ENCODE measurements around the gene PAX8.
"Not testable (repeated sequence)": the region's sequence is repeated elsewhere in the genome, so short reads cannot be mapped to it uniquely, and the experiment has no call there.

PAX8 gene

GRCh38 chr2:113278742-113279139 lies at the start of gene PAX8:
PAX8 (minus strand) TSS chr2:113278921; CDS start chr2:113278394, 527 bp downstream.
- H3K4me3 Mint-ChIP-seq = no peak within 1 kb of the TSS
- no peaks in the 10 kb centered on the region for H3K36me3 Mint-ChIP-seq
- peaks cover 5% of the 10 kb centered on the region for H3K4me1 Mint-ChIP-seq
- ATAC-seq = no peak
- DNase-seq (ENCODE audit: low spot score in 2 of 2) = no peak
- no peak within 1 kb of the TSS for H3K27ac Mint-ChIP-seq
- H3K9me3 Mint-ChIP-seq = no peaks in the 10 kb centered on the region

GRCh38 chr2:113328043-113328442 lies 49.3 kb upstream of the PAX8 start:
- no peak for DNase-seq (ENCODE audit: low spot score in 2 of 2)
- no peak for ATAC-seq
- H3K4me1 Mint-ChIP-seq = peaks cover 18% of the 10 kb centered on the region
- no peak overlapping the region for H3K27ac Mint-ChIP-seq
- H3K4me3 Mint-ChIP-seq = no peak overlapping the region
- no peaks in the 10 kb centered on the region for H3K9me3 Mint-ChIP-seq
- H3K36me3 Mint-ChIP-seq = no peaks in the 10 kb centered on the region

- peak overlapping the region; percentile 64 for H3K4me3 Mint-ChIP-seq
- not testable (repeated sequence) for DNase-seq (ENCODE audit: low spot score in 2 of 2); H3K27ac Mint-ChIP-seq; H3K9me3 Mint-ChIP-seq; ATAC-seq; H3K36me3 Mint-ChIP-seq
- H3K4me1 Mint-ChIP-seq = peaks cover 18% of the 10 kb centered on the region
Observed at GRCh38 chr2:113325161-113325731, 46.5 kb upstream of the PAX8 start.

GRCh38 chr2:113324684-113325160 lies 46.0 kb upstream of the PAX8 start:
- H3K27ac Mint-ChIP-seq = no peak overlapping the region
- H3K36me3 Mint-ChIP-seq = no peaks in the 10 kb centered on the region
- ATAC-seq (peak; percentile 57), DNase-seq (ENCODE audit: low spot score in 2 of 2) (no peak)
- H3K4me3 Mint-ChIP-seq = peak overlapping the region; percentile 64
- H3K4me1 Mint-ChIP-seq = peaks cover 18% of the 10 kb centered on the region
- H3K9me3 Mint-ChIP-seq = no peaks in the 10 kb centered on the region

GRCh38 chr2:113323129-113323528 lies 44.4 kb upstream of the PAX8 start:
- not testable (repeated sequence) for H3K9me3 Mint-ChIP-seq; H3K4me3 Mint-ChIP-seq; ATAC-seq; H3K27ac Mint-ChIP-seq; DNase-seq (ENCODE audit: low spot score in 2 of 2); H3K36me3 Mint-ChIP-seq
- peaks cover 13% of the 10 kb centered on the region for H3K4me1 Mint-ChIP-seq

GRCh38 chr2:113320106-113320505 lies 41.4 kb upstream of the PAX8 start:
- not testable (repeated sequence) for H3K27ac Mint-ChIP-seq; H3K9me3 Mint-ChIP-seq; DNase-seq (ENCODE audit: low spot score in 2 of 2); H3K4me1 Mint-ChIP-seq; ATAC-seq; H3K4me3 Mint-ChIP-seq; H3K36me3 Mint-ChIP-seq

GRCh38 chr2:113318941-113319340 lies 40.2 kb upstream of the PAX8 start:
- not testable (repeated sequence) for H3K9me3 Mint-ChIP-seq; H3K36me3 Mint-ChIP-seq; H3K4me3 Mint-ChIP-seq; H3K4me1 Mint-ChIP-seq; DNase-seq (ENCODE audit: low spot score in 2 of 2); H3K27ac Mint-ChIP-seq; ATAC-seq

GRCh38 chr2:113316085-113316484 lies 37.4 kb upstream of the PAX8 start:
- no peaks in the 10 kb centered on the region for H3K9me3 Mint-ChIP-seq
- no peak overlapping the region for H3K27ac Mint-ChIP-seq
- ATAC-seq (peak; percentile 88), DNase-seq (ENCODE audit: low spot score in 2 of 2) (no peak)
- H3K36me3 Mint-ChIP-seq = no peaks in the 10 kb centered on the region
- H3K4me1 Mint-ChIP-seq = no peaks in the 10 kb centered on the region
- H3K4me3 Mint-ChIP-seq = no peak overlapping the region

- not testable (repeated sequence) for H3K4me1 Mint-ChIP-seq; DNase-seq (ENCODE audit: low spot score in 2 of 2); H3K9me3 Mint-ChIP-seq; H3K4me3 Mint-ChIP-seq; ATAC-seq; H3K27ac Mint-ChIP-seq; H3K36me3 Mint-ChIP-seq
Observed at GRCh38 chr2:113314663-113315062, 35.9 kb upstream of the PAX8 start.

- not testable (repeated sequence) for H3K4me1 Mint-ChIP-seq; H3K9me3 Mint-ChIP-seq; H3K27ac Mint-ChIP-seq; DNase-seq (ENCODE audit: low spot score in 2 of 2); H3K4me3 Mint-ChIP-seq; H3K36me3 Mint-ChIP-seq; ATAC-seq
Observed at GRCh38 chr2:113314176-113314575, 35.5 kb upstream of the PAX8 start.

GRCh38 chr2:113311781-113312180 lies 33.1 kb upstream of the PAX8 start:
- ATAC-seq; H3K4me1 Mint-ChIP-seq; H3K4me3 Mint-ChIP-seq; H3K9me3 Mint-ChIP-seq; H3K36me3 Mint-ChIP-seq; DNase-seq (ENCODE audit: low spot score in 2 of 2); H3K27ac Mint-ChIP-seq: not testable (repeated sequence)

- H3K9me3 Mint-ChIP-seq; H3K4me1 Mint-ChIP-seq; DNase-seq (ENCODE audit: low spot score in 2 of 2); H3K27ac Mint-ChIP-seq; H3K4me3 Mint-ChIP-seq; H3K36me3 Mint-ChIP-seq: not testable (repeated sequence)
- peak; percentile 46 for ATAC-seq
Observed at GRCh38 chr2:113311191-113311590, 32.5 kb upstream of the PAX8 start.

- no peaks in the 10 kb centered on the region for H3K36me3 Mint-ChIP-seq
- no peak overlapping the region for H3K27ac Mint-ChIP-seq
- ATAC-seq (no peak), DNase-seq (ENCODE audit: low spot score in 2 of 2) (no peak)
- H3K9me3 Mint-ChIP-seq = no peaks in the 10 kb centered on the region
- no peak overlapping the region for H3K4me3 Mint-ChIP-seq
- no peaks in the 10 kb centered on the region for H3K4me1 Mint-ChIP-seq
Observed at GRCh38 chr2:113309655-113310387, 31.1 kb upstream of the PAX8 start.

- H3K36me3 Mint-ChIP-seq; H3K27ac Mint-ChIP-seq; ATAC-seq; H3K4me3 Mint-ChIP-seq; H3K9me3 Mint-ChIP-seq; DNase-seq (ENCODE audit: low spot score in 2 of 2); H3K4me1 Mint-ChIP-seq: not testable (repeated sequence)
Observed at GRCh38 chr2:113308784-113309183, 30.1 kb upstream of the PAX8 start.

- ATAC-seq; H3K9me3 Mint-ChIP-seq; H3K27ac Mint-ChIP-seq; H3K36me3 Mint-ChIP-seq; DNase-seq (ENCODE audit: low spot score in 2 of 2); H3K4me3 Mint-ChIP-seq; H3K4me1 Mint-ChIP-seq: not testable (repeated sequence)
Observed at GRCh38 chr2:113306207-113306606, 27.5 kb upstream of the PAX8 start.

GRCh38 chr2:113305749-113306148 lies 27.0 kb upstream of the PAX8 start:
- H3K27ac Mint-ChIP-seq; H3K36me3 Mint-ChIP-seq; H3K4me1 Mint-ChIP-seq; H3K9me3 Mint-ChIP-seq; ATAC-seq; DNase-seq (ENCODE audit: low spot score in 2 of 2); H3K4me3 Mint-ChIP-seq: not testable (repeated sequence)
